ENCODE measurements around the gene RBL1.

GRCh38 chr20:36984257-36984638 lies 111.5 kb downstream of the RBL1 start:
- no peak for TF ChIP-seq PATZ1 (tag by site-specific recombination; IDR thresholded peaks at IDR 0.05)
- no peak for TF ChIP-seq SP3 (tag by site-specific recombination; IDR thresholded peaks at IDR 0.05)
- TF ChIP-seq ZNF266 (tag by site-specific recombination; IDR thresholded peaks at IDR 0.05; ENCODE audit: low read depth): no peak
- no peak for TF ChIP-seq BCL6B (tag by site-specific recombination; IDR thresholded peaks at IDR 0.05)
- TF ChIP-seq ZNF558 (tag by site-specific recombination; IDR thresholded peaks at IDR 0.05): no peak
- TF ChIP-seq, protein P1, sequence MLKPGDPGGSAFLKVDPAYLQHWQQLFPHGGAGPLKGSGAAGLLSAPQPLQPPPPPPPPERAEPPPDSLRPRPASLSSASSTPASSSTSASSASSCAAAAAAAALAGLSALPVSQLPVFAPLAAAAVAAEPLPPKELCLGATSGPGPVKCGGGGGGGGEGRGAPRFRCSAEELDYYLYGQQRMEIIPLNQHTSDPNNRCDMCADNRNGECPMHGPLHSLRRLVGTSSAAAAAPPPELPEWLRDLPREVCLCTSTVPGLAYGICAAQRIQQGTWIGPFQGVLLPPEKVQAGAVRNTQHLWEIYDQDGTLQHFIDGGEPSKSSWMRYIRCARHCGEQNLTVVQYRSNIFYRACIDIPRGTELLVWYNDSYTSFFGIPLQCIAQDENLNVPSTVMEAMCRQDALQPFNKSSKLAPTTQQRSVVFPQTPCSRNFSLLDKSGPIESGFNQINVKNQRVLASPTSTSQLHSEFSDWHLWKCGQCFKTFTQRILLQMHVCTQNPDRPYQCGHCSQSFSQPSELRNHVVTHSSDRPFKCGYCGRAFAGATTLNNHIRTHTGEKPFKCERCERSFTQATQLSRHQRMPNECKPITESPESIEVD (tag by site-specific recombination; IDR thresholded peaks at IDR 0.05): no peak

Data from HEK293 (cell line).